Fibroblast of the aortic adventitia (primary cell): ENCODE data around the gene FBLN2. TPM values are rescaled to one million over a fixed set of nuclear protein-coding genes. Genes with fewer than 3 reads are reported as not detected.

Experiments used
- DNase-seq: peaks from one replicate; pipeline ENCODE4 v3.0.0-alpha.2; 2010; ENCODE audit warnings: low read depth
- H3K4me3 ChIP-seq: 2 replicates; pipeline ENCODE4 v1.5.1; 2011; ENCODE audit warnings: low read depth, mild to moderate bottlenecking, control low read depth, low read length, moderate library complexity
- total RNA-seq: library from RNA; depleted of rRNA; stranded (reverse); fragments of >200 nt; gene quantifications from 2 replicates; pipeline ENCODE4 v1.2.3, GENCODE V29; 2012; ENCODE audit warnings: low replicate concordance
- TF ChIP-seq, protein P1 (sequence below): IDR thresholded peaks from 2 replicates; pipeline ENCODE4 v1.5.1; 2011; ENCODE audit warnings: mild to moderate bottlenecking, low read length, control low read depth, inconsistent platforms; ENCODE audit not compliant: insufficient read depth

FBLN2 gene
- total RNA-seq, 1 donor, result 452 TPM

DNA sequence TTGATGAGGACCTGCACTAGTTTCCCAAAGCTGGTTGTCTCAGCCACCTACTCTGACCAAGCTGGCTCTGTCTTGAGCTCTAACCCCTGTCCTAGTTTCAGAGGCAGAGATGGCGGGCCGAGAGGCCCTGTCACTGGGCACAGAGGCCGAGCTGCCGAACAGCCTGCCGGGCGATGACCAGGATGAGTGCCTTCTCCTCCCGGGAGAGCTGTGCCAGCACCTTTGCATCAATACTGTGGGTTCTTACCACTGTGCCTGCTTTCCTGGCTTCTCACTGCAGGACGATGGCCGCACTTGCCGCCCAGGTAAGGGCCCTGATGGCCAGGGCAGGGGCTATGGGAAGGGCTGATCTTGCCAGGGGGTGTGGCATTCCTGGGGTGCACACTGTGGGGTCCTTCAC is 69.1 kb downstream of the FBLN2 start:
- TF ChIP-seq, protein P1, sequence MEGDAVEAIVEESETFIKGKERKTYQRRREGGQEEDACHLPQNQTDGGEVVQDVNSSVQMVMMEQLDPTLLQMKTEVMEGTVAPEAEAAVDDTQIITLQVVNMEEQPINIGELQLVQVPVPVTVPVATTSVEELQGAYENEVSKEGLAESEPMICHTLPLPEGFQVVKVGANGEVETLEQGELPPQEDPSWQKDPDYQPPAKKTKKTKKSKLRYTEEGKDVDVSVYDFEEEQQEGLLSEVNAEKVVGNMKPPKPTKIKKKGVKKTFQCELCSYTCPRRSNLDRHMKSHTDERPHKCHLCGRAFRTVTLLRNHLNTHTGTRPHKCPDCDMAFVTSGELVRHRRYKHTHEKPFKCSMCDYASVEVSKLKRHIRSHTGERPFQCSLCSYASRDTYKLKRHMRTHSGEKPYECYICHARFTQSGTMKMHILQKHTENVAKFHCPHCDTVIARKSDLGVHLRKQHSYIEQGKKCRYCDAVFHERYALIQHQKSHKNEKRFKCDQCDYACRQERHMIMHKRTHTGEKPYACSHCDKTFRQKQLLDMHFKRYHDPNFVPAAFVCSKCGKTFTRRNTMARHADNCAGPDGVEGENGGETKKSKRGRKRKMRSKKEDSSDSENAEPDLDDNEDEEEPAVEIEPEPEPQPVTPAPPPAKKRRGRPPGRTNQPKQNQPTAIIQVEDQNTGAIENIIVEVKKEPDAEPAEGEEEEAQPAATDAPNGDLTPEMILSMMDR, result no peak
- no peak for DNase-seq
- no peak overlapping the region for H3K4me3 ChIP-seq

DNA sequence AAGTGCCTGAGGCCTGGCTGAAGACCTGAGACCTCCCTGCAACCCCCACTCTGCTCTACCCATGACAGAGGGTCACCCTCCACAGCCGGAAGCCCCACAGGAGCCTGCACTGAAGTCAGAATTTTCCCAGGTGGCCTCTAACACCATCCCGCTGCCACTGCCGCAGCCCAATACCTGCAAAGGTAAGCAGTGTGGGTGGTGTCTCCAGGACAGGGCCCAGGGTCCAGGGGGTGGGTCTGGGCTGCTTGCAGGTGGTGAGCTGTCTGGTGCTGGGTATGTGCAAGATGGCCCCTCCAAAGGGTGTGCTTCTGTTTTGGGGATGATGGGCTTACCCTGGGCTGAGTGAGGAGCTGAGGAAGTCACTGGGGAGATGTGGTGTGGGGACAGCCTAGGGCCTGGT is 69.9 kb downstream of the FBLN2 start:
- no peak for DNase-seq
- TF ChIP-seq, protein P1, result no peak
- no peak overlapping the region for H3K4me3 ChIP-seq

DNA sequence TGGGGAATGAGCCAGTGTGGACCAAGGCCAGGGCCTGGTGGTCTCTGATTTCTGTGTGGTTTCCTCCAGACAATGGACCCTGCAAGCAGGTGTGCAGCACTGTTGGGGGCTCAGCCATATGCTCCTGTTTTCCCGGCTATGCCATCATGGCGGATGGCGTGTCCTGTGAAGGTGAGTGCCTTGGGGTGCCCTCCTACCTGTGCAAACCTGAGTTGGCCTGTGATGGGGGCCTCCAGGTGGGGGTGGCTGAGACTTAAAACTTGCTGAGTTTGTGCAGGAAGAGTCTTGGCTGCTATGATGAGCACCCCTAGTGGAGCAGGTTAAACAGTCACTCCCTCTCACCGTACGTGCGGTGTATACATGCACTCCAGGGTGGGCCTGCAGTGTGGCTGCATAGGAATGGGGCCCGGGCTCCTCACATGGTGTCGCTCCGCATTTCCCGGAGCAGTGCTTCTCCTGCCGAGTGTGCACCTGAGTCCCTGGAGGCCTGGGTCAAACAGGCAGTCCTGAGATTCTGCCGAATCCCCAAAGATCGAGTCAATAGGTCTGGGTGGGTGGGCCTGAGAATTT is 70.8 kb downstream of the FBLN2 start:
- no peak for DNase-seq
- no peak overlapping the region for H3K4me3 ChIP-seq
- TF ChIP-seq, protein P1, result no peak

DNA sequence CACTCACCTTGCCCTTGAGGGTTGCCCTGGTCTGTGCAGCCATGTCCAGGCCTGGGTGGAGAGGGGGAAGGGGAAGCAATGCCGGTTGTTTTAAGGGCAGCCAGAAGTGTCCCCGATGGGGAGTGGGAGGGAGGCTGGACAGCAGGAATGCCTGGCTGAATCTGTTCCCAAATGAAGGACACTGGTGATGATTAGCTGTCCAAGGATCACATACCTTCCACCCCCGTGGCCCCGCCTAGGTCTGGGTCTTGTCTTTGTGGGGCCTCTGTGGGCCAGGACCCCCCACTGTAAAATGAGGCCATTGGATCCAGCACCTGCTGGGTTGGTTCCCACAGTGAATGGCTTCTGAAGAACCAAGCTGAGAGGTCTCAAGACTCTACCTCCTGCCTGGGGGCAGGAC is 71.4 kb downstream of the FBLN2 start:
- TF ChIP-seq, protein P1, result no peak
- DNase-seq, result no peak
- H3K4me3 ChIP-seq, result no peak overlapping the region

DNA sequence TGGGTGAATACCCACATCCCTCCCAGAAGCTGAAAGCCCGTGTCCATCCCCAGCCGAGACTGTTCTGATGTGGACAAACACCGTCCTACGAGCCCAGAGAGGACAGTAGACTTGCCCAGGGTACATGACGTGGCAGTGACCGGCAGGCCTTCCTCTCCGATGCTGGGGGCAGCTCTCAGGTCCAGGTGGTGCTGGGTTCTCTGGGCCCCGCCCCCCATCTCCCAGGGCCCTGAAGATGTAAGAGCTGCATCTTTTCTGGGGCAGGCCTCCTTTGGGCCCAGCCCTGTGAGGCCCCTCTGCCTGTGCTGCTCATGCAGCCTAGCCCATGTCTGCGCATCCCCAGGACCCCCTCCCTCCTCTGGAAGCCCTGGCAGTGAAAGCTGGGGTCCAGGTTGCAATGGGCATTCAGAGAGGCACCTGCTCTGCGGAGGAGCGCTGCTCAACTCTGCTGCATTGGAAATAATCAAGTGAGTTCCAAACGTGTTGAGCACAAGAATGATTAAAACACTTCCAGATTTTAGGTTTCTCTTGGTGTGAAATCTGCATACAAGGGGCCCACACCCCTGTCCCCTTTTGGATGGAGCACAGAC is 71.9 kb downstream of the FBLN2 start:
- TF ChIP-seq, protein P1, result no peak
- no peak for DNase-seq
- no peak overlapping the region for H3K4me3 ChIP-seq

DNA sequence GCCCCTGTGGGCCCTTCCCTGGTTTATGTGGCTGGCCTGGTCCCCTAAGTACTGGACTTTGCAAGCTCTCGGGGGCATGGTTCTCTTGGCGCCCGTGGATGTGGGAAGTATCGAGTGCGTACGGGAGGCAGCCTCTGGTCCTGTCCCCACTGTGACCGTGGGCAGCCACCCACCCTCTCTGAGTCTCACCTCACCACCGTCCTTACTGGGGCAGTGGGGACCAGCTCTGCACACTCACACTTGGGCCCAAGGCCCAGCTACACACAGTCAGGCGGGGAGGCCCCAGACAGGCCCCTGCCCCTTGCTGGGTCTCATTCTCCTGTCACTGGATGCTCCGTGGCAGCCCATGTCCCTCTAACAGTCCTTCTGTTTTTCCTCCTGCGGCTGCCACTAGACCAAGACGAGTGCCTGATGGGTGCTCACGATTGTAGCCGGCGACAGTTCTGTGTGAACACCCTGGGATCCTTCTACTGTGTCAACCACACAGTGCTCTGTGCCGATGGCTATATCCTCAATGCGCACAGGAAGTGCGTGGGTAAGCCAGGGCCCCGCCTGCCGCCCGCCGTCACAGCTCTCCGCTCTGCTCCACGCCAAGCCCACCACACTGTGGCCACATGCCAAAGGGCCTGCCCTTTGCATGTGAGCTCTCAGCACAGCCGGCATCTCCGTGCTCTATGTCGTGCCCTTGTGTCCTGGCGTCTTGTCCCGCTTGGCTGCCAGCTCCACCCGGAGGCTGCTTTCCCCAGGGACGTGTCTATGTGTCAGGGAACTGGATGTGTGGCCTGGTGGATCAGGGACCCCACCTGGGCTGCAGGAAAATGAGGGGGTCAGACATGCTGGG is 72.7 kb downstream of the FBLN2 start:
- TF ChIP-seq, protein P1, result no peak
- no peak for DNase-seq
- no peak overlapping the region for H3K4me3 ChIP-seq
